ENCODE results near the gene GAL3ST1.

DNA sequence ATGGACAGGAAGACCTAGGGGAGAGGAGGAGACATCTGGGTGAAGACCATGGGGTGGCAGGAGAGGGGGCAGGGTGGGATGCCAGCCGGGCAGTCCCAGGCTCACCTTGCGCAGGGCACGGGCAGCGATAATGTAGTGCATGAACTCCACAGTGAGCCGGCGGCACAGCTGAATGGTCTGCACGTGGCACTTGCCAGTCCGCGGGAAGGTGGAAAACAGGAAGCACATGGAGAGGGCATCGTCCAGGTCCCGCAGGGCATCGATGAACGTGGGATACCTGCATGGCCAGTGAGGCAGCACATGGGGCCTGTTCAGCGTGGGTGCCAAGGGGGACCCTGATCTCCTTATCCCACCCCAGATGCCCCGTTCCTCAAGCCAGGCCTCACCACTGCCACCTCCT, 10.0 kb upstream of the GAL3ST1 start:
- TF ChIP-seq TAF1 (conservative IDR thresholded peaks at IDR 0.05): no peak
- TF ChIP-seq, protein P1, sequence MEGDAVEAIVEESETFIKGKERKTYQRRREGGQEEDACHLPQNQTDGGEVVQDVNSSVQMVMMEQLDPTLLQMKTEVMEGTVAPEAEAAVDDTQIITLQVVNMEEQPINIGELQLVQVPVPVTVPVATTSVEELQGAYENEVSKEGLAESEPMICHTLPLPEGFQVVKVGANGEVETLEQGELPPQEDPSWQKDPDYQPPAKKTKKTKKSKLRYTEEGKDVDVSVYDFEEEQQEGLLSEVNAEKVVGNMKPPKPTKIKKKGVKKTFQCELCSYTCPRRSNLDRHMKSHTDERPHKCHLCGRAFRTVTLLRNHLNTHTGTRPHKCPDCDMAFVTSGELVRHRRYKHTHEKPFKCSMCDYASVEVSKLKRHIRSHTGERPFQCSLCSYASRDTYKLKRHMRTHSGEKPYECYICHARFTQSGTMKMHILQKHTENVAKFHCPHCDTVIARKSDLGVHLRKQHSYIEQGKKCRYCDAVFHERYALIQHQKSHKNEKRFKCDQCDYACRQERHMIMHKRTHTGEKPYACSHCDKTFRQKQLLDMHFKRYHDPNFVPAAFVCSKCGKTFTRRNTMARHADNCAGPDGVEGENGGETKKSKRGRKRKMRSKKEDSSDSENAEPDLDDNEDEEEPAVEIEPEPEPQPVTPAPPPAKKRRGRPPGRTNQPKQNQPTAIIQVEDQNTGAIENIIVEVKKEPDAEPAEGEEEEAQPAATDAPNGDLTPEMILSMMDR (IDR thresholded peaks at IDR 0.05; ENCODE audit: low read depth, low read length, missing input control): no peak

All from liver (tissue), 3 donors.